ENCODE measurements around the gene MTMR3.

The MTMR3 gene

DNA sequence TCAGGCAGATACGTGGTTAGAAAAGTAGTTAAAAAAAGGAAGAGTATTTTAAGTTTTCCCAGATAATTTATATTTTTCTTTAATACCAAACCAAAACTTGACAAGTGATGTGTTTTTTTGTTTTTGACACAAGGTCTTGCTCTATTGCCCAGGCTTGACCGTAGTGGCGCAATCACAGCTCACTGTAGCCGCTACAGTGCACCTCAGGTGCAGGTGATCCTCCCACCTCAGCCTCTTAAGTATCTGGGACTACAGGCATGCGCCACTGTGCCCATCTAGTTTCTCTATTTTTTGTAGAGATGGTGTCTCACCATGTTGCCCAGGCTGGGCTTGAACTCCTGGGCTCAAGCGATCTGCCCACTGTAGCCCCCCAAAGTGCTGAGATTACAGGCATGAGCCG is 92.5 kb downstream of the MTMR3 start:
- peaks cover 8% of the 10 kb centered on the region for H3K4me1 ChIP-seq (ENCODE audit: insufficient read depth, low read length)
- no peak overlapping the region for H3K27ac ChIP-seq (ENCODE audit: low read length)
- peaks cover 15% of the 10 kb centered on the region for H3K36me3 ChIP-seq (ENCODE audit: insufficient read depth, low read depth, low read length)
- no peaks in the 10 kb centered on the region for H3K9me3 ChIP-seq (ENCODE audit: insufficient read depth, low read depth, low read length)
- H3K9ac ChIP-seq (ENCODE audit: low read depth, low read length): no peak overlapping the region
- no peaks in the 10 kb centered on the region for H3K27me3 ChIP-seq (ENCODE audit: insufficient read depth, low read length)
- no peak overlapping the region for H3K4me3 ChIP-seq (ENCODE audit: low read length)

DNA sequence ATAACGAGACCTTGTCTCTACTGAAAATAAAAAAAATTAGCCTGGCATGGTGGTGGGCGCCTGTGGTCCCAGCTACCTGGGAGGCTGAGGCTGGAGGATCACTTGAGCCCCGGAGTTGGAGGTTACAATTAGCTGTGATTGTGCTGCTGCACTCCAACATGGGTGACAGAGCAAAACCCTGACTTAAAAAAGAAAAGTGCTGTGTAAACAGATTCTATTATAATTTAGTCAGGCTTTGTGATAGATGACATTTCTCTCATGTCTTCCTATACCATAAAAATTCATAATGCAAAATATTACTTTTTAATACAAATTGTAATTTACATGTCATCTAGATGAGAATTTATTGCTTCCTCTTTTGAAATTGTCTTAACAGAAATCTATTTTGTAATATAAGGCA is 94.1 kb downstream of the MTMR3 start:
- H3K4me1 ChIP-seq (ENCODE audit: insufficient read depth, low read length): peaks cover 8% of the 10 kb centered on the region
- no peaks in the 10 kb centered on the region for H3K9me3 ChIP-seq (ENCODE audit: insufficient read depth, low read depth, low read length)
- H3K9ac ChIP-seq (ENCODE audit: low read depth, low read length): no peak overlapping the region
- H3K36me3 ChIP-seq (ENCODE audit: insufficient read depth, low read depth, low read length): peaks cover 16% of the 10 kb centered on the region
- no peak overlapping the region for H3K27ac ChIP-seq (ENCODE audit: low read length)
- no peak overlapping the region for H3K4me3 ChIP-seq (ENCODE audit: low read length)
- no peaks in the 10 kb centered on the region for H3K27me3 ChIP-seq (ENCODE audit: insufficient read depth, low read length)

DNA sequence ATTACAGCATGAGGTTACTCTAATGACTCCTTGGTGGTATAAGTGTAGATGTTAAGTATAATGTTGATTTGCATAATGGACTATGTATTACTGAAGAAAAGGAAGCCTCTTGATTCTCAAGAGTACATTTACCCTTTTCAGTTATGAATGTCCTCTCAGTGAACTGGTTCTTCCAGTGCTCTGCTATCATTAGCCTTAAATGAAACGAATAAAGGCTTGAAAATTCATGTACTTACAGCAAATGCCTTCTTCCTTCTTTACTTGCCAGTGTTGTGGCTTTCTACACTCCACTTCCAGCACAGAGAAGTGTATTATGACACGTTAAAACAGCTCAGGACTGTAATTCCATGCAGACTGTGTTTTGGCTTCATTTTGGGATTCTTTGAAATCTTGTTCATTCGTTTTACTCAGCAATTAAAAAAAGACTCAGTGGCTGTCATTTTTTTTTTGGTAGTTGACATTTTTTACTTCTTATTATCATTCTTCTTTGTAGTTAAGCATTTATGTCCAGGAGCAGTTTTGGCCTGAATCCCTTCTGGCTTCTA is 96.9 kb downstream of the MTMR3 start:
- H3K9ac ChIP-seq (ENCODE audit: low read depth, low read length): no peak overlapping the region
- peaks cover 16% of the 10 kb centered on the region for H3K36me3 ChIP-seq (ENCODE audit: insufficient read depth, low read depth, low read length)
- H3K27ac ChIP-seq (ENCODE audit: low read length): no peak overlapping the region
- no peaks in the 10 kb centered on the region for H3K27me3 ChIP-seq (ENCODE audit: insufficient read depth, low read length)
- no peak overlapping the region for H3K4me3 ChIP-seq (ENCODE audit: low read length)
- peaks cover 5% of the 10 kb centered on the region; the same call in 1 of the 2 replicates for H3K4me1 ChIP-seq (ENCODE audit: insufficient read depth, low read length)
- no peaks in the 10 kb centered on the region for H3K9me3 ChIP-seq (ENCODE audit: insufficient read depth, low read depth, low read length)

DNA sequence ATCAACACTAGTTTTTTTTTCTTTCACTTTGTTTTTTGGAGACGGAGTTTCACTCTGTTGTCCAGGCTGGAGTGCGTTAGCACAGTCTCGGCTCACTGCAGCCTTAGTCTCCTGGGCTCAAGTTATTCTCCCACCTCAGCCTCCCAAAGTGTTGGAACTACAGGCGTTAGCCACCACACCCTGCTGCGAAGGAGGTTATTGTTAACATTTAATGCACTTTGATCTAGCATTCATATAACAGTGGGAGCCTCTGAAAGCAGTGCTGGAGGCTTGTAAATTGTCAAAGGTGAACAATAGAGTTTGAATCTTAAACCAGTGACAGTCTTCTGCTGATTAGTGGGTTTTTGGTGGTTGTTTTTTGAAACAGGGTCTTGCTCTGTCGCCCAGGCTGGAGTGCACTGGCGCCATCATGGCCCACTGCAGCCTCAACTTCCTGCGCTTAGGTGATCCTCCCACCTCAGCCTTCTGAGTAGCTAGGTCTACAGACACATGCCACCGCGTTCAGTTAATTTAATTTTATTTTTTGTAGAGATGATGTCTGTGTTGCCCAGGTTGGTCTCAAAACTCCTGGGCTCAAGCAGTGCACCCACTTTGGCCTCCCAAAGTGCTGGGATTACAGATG is 100.4 kb downstream of the MTMR3 start:
- Histone ChIP-seq H3K36me3 (ENCODE audit: insufficient read depth, low read depth, low read length) (peaks cover 16% of the 10 kb centered on the region), H3K4me1 (ENCODE audit: insufficient read depth, low read length) (peaks cover 11% of the 10 kb centered on the region), H3K9ac (ENCODE audit: low read depth, low read length) (no peak overlapping the region), H3K4me3 (ENCODE audit: low read length) (no peak overlapping the region), H3K27me3 (ENCODE audit: insufficient read depth, low read length) (no peaks in the 10 kb centered on the region), H3K9me3 (ENCODE audit: insufficient read depth, low read depth, low read length) (no peaks in the 10 kb centered on the region), H3K27ac (ENCODE audit: low read length) (no peak overlapping the region)

DNA sequence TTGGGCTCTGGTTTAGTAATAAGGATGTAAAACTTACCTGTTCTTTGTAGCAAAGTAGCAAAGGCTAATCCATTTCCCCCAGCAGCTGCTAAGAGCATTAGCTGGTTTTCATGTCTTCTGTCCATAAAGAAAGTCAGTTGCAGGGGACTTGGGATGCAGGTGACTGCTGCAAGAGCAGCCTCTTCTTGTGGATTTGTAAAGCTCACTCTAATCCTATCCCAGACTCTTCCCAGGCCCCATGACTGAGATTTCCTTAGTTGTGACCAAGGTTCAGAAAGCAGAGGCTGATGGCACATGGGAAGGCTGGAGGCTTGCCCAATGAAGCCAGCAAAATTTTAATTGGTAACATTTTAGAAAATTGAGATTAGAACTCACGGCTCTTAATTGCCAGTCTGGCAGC is 102.9 kb downstream of the MTMR3 start:
- no peak overlapping the region for H3K9ac ChIP-seq (ENCODE audit: low read depth, low read length)
- peaks cover 6% of the 10 kb centered on the region; the same call in 1 of the 2 replicates for H3K4me1 ChIP-seq (ENCODE audit: insufficient read depth, low read length)
- no peak overlapping the region for H3K4me3 ChIP-seq (ENCODE audit: low read length)
- H3K9me3 ChIP-seq (ENCODE audit: insufficient read depth, low read depth, low read length): no peaks in the 10 kb centered on the region
- H3K36me3 ChIP-seq (ENCODE audit: insufficient read depth, low read depth, low read length): no peaks in the 10 kb centered on the region; the same call in 1 of the 2 replicates
- no peaks in the 10 kb centered on the region for H3K27me3 ChIP-seq (ENCODE audit: insufficient read depth, low read length)
- H3K27ac ChIP-seq (ENCODE audit: low read length): no peak overlapping the region

DNA sequence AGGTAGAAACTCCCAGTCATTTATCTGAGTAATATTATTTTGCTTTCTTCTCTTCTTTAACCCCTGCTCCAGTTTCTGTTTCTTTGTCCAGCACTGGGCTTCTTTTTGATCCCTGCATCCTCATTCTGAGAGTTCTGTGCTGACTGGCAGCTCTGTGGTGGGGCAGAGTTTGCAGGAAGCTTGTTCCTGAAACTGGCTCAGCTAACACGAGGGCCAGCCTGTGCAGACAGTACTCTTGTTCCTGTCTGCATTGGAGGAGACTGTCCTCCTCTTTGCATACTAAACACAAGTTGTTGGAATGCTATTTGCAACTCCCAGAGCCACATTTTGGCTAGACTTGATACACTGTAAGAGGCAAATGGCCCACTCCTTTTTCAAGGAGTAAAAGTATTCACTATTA is 104.2 kb downstream of the MTMR3 start:
- Histone ChIP-seq H3K36me3 (ENCODE audit: insufficient read depth, low read depth, low read length) (peaks cover 7% of the 10 kb centered on the region), H3K4me3 (ENCODE audit: low read length) (no peak overlapping the region), H3K27ac (ENCODE audit: low read length) (no peak overlapping the region), H3K9ac (ENCODE audit: low read depth, low read length) (no peak overlapping the region), H3K9me3 (ENCODE audit: insufficient read depth, low read depth, low read length) (no peaks in the 10 kb centered on the region), H3K27me3 (ENCODE audit: insufficient read depth, low read length) (no peaks in the 10 kb centered on the region), H3K4me1 (ENCODE audit: insufficient read depth, low read length) (peaks cover 6% of the 10 kb centered on the region; the same call in 1 of the 2 replicates)

DNA sequence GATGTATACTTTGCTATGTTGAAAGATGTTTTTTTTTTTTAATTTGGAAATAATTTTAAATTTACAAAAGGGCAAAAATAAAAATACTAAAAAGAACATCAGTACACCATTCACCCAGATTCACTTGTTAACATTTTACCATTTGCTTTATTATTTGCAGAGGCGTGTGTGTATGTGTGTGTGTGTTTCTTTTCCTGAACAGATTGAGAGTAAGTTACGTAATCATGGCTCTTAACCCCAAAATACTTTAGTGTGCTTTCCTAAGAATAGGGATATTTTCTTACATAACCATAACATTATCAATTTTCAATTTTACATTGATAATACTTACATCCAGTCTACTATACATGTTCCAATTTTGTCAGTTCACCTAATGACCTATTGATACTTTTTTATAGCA is 105.7 kb downstream of the MTMR3 start:
- no peaks in the 10 kb centered on the region for H3K9me3 ChIP-seq (ENCODE audit: insufficient read depth, low read depth, low read length)
- no peak overlapping the region for H3K27ac ChIP-seq (ENCODE audit: low read length)
- no peak overlapping the region for H3K4me3 ChIP-seq (ENCODE audit: low read length)
- no peaks in the 10 kb centered on the region for H3K27me3 ChIP-seq (ENCODE audit: insufficient read depth, low read length)
- H3K9ac ChIP-seq (ENCODE audit: low read depth, low read length): no peak overlapping the region
- H3K36me3 ChIP-seq (ENCODE audit: insufficient read depth, low read depth, low read length): peaks cover 7% of the 10 kb centered on the region
- H3K4me1 ChIP-seq (ENCODE audit: insufficient read depth, low read length): peaks cover 20% of the 10 kb centered on the region

DNA sequence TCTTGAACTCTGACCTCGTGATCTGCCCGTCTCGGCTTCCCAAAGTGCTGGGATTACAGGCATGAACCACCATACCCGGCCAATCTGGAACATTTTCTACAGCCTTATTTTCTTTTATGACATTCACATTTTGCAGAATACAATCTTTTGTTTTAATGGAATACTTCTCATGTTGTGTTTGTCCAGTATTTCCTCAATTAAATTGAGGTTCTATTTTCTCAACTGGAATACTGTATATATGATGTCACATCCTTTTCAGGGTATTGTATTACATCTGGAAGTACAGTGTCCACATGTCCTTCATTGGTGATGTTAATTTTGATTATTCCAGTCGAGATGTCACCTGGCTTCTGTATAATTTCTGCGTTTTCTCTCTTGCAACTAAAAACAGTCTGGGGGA is 106.5 kb downstream of the MTMR3 start:
- Histone ChIP-seq H3K4me3 (ENCODE audit: low read length) (no peak overlapping the region), H3K36me3 (ENCODE audit: insufficient read depth, low read depth, low read length) (peaks cover 7% of the 10 kb centered on the region)

DNA sequence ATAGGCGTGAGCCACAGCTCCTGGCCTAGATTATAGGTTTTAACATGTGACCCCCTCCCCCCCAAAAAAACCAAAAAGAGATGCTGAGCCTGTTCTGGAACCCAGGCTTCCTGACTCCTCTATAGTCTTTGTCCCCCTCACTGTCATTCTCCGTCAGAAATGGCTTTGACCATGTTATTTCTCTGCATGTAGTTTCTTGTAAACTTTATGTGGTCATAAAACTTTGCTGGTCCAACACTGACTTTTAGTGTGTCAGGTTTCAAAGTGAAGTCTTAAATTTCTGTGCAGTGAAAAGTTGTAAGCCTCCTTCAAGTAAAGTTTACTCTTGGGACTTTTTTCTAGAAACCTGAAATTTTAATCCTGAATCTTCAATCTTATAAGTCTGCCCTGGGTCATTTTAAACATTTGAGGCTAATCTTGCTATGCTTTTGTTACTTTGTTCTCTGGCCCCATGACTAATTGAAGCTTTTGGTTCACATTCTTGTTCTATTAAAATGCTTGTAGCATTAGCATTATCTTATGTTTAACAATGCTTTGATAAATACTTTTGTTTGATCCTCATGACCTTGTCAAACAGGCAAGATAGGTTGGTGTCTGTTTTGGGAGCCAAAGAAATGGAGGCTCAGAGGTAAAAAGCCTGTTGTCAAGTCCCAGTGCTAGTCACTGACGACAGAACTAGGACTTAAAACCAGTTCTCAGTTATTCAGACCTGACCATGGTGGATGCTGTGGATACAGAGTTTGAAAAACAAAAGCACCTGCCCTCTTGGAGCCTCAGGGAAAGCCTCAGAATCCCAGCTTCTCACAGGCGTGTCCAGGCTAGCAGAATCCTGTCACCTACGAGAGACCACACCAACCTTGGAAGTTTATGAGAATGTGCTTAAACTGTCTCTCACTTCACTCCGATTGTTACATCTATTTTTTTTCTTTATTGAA is 109.6 kb downstream of the MTMR3 start:
- Histone ChIP-seq H3K9ac (ENCODE audit: low read depth, low read length) (no peak overlapping the region), H3K9me3 (ENCODE audit: insufficient read depth, low read depth, low read length) (no peaks in the 10 kb centered on the region), H3K36me3 (ENCODE audit: insufficient read depth, low read depth, low read length) (peaks cover 7% of the 10 kb centered on the region; the same call in 1 of the 2 replicates), H3K27me3 (ENCODE audit: insufficient read depth, low read length) (no peaks in the 10 kb centered on the region), H3K27ac (ENCODE audit: low read length) (no peak overlapping the region), H3K4me3 (ENCODE audit: low read length) (no peak overlapping the region), H3K4me1 (ENCODE audit: insufficient read depth, low read length) (peaks cover 21% of the 10 kb centered on the region)

More for the DNA sequence above, 106.5 kb downstream of the MTMR3 start:
- no peaks in the 10 kb centered on the region for H3K9me3 ChIP-seq (ENCODE audit: insufficient read depth, low read depth, low read length)
- no peaks in the 10 kb centered on the region for H3K27me3 ChIP-seq (ENCODE audit: insufficient read depth, low read length)
- peaks cover 24% of the 10 kb centered on the region for H3K4me1 ChIP-seq (ENCODE audit: insufficient read depth, low read length)
- H3K27ac ChIP-seq (ENCODE audit: low read length): no peak overlapping the region
- no peak overlapping the region for H3K9ac ChIP-seq (ENCODE audit: low read depth, low read length)

DNA sequence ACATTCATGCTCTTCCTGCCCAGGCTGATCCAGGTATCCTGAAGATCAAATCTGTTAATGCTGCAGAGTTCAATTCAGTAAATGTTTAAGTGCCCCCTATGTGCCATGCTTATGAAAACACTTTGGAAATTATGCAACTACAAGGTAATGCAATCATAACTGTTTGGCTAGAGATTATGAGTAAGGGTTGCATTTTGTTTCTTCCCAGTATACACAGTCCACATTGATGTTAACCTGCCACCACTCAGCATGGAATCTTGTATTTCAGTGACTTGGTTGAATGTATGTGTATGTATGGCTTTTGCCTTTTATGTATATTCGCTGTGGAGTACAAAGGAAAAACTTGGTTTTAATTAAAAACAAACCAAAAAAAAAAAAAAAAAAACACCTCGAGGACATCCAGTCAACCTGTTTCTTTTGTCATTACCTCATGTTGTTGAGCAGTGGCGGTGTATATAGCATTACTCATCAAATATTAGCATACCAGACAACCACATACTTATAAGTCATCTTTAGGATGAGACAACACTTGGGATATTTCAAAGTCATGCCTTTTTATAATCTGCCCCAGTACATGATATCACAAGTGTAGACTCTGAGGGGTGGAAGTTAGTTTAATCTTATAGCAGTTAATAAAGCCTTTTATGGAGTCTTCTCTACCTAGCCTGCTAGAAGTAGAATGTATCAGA is 111.2 kb downstream of the MTMR3 start:
- H3K4me3 ChIP-seq (ENCODE audit: low read length): no peak overlapping the region
- no peaks in the 10 kb centered on the region for H3K9me3 ChIP-seq (ENCODE audit: insufficient read depth, low read depth, low read length)
- H3K36me3 ChIP-seq (ENCODE audit: insufficient read depth, low read depth, low read length): peaks cover 13% of the 10 kb centered on the region
- H3K27me3 ChIP-seq (ENCODE audit: insufficient read depth, low read length): no peaks in the 10 kb centered on the region
- peaks cover 18% of the 10 kb centered on the region for H3K4me1 ChIP-seq (ENCODE audit: insufficient read depth, low read length)
- H3K27ac ChIP-seq (ENCODE audit: low read length): no peak overlapping the region
- H3K9ac ChIP-seq (ENCODE audit: low read depth, low read length): no peak overlapping the region

DNA sequence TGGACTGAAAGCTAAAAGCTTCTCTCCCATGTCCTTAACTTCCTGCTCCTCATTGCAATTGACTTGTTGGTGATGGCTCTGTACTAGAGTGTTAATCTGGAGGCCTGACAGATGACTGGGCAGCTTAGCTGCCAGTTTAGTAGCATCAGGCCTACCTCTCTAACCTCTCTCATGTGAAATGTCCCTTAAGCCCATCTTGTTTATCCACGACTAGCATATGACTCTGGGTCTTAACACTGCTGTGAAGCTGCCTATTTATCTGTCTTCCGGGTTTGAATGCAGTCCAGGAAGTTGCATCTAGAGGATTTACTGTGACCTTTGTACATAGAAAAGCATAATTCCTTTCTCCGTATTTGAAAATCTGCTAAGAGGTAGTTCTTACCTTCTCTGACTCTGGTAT is 112.0 kb downstream of the MTMR3 start:
- Histone ChIP-seq H3K27ac (ENCODE audit: low read length) (no peak overlapping the region), H3K9me3 (ENCODE audit: insufficient read depth, low read depth, low read length) (no peaks in the 10 kb centered on the region), H3K4me3 (ENCODE audit: low read length) (no peak overlapping the region), H3K4me1 (ENCODE audit: insufficient read depth, low read length) (peaks cover 18% of the 10 kb centered on the region), H3K9ac (ENCODE audit: low read depth, low read length) (no peak overlapping the region), H3K27me3 (ENCODE audit: insufficient read depth, low read length) (no peaks in the 10 kb centered on the region), H3K36me3 (ENCODE audit: insufficient read depth, low read depth, low read length) (peaks cover 17% of the 10 kb centered on the region)
